Panc1 (cell line): ENCODE measurements around the gene PLAU. TPM values are rescaled to one million over a fixed set of nuclear protein-coding genes. Genes with fewer than 3 reads are reported as not detected.
"Not testable (repeated sequence)": the region's sequence is repeated elsewhere in the genome, so short reads cannot be mapped to it uniquely, and the experiment has no call there.

ENCODE experiments used
- ATAC-seq: fragments of 200-7000 bp; cut with Tn5 transposase; 2 replicates; pipeline ENCODE4 v1.9.1; 2020; ENCODE audit warnings: mild to moderate bottlenecking, moderate library complexity
- BruUV-seq: library from RNA; stranded (reverse); fragments of 400-500 nt; replicated peaks from 2 replicates; lab custom pipeline; 2021; lab: Mats Ljungman, UMichigan
- CTCF ChIA-PET: fragments of 300-600 bp; sonication (Branson Sonifier 250); formaldehyde crosslinking; loops from one replicate; lab custom pipeline; 2022; ENCODE audit warnings: antibody characterized with exemption; lab: Charles Lee
- POLR2A ChIA-PET: fragments of 300-600 bp; sonication (Branson Sonifier 250); formaldehyde crosslinking; loops from one replicate; lab custom pipeline; 2022; ENCODE audit warnings: antibody characterized with exemption; lab: Charles Lee
- DNase-seq: peaks from one replicate; pipeline ENCODE4 v3.0.0-alpha.2; 2010; ENCODE audit warnings: low read depth, low spot score
- H3K27ac ChIP-seq: 2 replicates; pipeline ENCODE4 v1.5.1; 2011; ENCODE audit warnings: mild to moderate bottlenecking, low read length, inconsistent platforms
- H3K27me3 ChIP-seq: fragments of 200-500 bp; sonication (Bioruptor generic); 2 replicates; pipeline ENCODE4 v1.6.0; 2014; ENCODE audit warnings: low read length, inconsistent platforms; ENCODE audit not compliant: control insufficient read depth, insufficient read depth
- H3K36me3 ChIP-seq: fragments of 200-500 bp; sonication (Bioruptor generic); 2 replicates; pipeline ENCODE4 v1.5.1; 2014; ENCODE audit warnings: inconsistent platforms, mild to moderate bottlenecking, low read length, moderate library complexity; ENCODE audit not compliant: control insufficient read depth, insufficient read depth
- H3K4me1 ChIP-seq: 2 replicates; pipeline ENCODE4 v1.5.1; 2011; ENCODE audit warnings: inconsistent platforms, mild to moderate bottlenecking, low read length, moderate library complexity; ENCODE audit not compliant: control insufficient read depth, insufficient read depth
- H3K4me3 ChIP-seq, 2 experiments: 2 replicates each; pipeline ENCODE4 v1.5.1; 2011 to 2012; ENCODE audit warnings: low read depth in 2 of 2, low read length in 2 of 2, mild to moderate bottlenecking in 2 of 2, inconsistent platforms in 1 of 2, moderate library complexity in 1 of 2
- H3K9me3 ChIP-seq: fragments of 200-500 bp; sonication (Bioruptor generic); 2 replicates; pipeline ENCODE4 v1.5.1; 2014; ENCODE audit warnings: low read depth, mild to moderate bottlenecking, inconsistent platforms, low read length, moderate library complexity; ENCODE audit not compliant: control insufficient read depth, insufficient read depth
- CTCF ChIP-seq: fragments of 450-650 bp; IDR thresholded peaks from 2 replicates; pipeline ENCODE4 v1.5.1; 2017; ENCODE audit warnings: mild to moderate bottlenecking
- POLR2AphosphoS5 ChIP-seq: IDR thresholded peaks from 2 replicates; pipeline ENCODE4 v1.6.1; 2012; ENCODE audit warnings: mild to moderate bottlenecking, low read depth, low read length, moderate library complexity
- REST ChIP-seq, 2 experiments: IDR thresholded peaks; 2 replicates each; pipeline ENCODE4 v1.6.1; 2011 to 2012; ENCODE audit warnings: low read depth in 2 of 2, control low read depth in 1 of 2, low read length in 1 of 2, mild to moderate bottlenecking in 1 of 2, moderate library complexity in 1 of 2; ENCODE audit not compliant: insufficient read depth in 1 of 2
- SIN3A ChIP-seq: IDR thresholded peaks from 2 replicates; pipeline ENCODE4 v1.6.1; 2012; ENCODE audit warnings: low read depth, mild to moderate bottlenecking, low read length, moderate library complexity, borderline replicate concordance; ENCODE audit not compliant: insufficient read depth
- TCF7L2 ChIP-seq: IDR thresholded peaks from 2 replicates; pipeline ENCODE4 v1.6.1; 2011; ENCODE audit warnings: mild to moderate bottlenecking, low read depth, low read length, inconsistent platforms
- in situ Hi-C: cut with HindIII; loops from 2 replicates; pipeline ENCODE4 v1.10.0; 2016; ENCODE audit warnings: low sequenced_read_pairs, low pct_unique_long_range_greater_than_20kb
- intact Hi-C: fragments of 100-400 bp; cut with micrococcal nuclease; formaldehyde crosslinking; loops from one replicate; pipeline ENCODE4 v1.10.0; 2022; ENCODE audit not compliant: unreplicated experiment
- total RNA-seq: library from RNA; stranded (reverse); gene quantifications from one replicate; pipeline ENCODE4 v1.2.1, GENCODE V29; 2021; ENCODE audit not compliant: unreplicated experiment

The PLAU gene
- total RNA-seq, 1 experiment from 2014 or later, result 305 TPM

GRCh38 chr10:73917566-73918305, 6.8 kb downstream of the PLAU start:
- CTCF ChIA-PET, result interaction anchor here (0.6 to 1.4 kb wide), 6 partner anchors 23 to 1073 kb away, joined by 3 to 7 read pairs (median 4); no protein-coding TSS in a partner anchor
- BruUV-seq, result no TSS peak
- Histone ChIP-seq H3K27ac (peak overlapping the region; percentile 97), H3K4me3 (peak overlapping the region in 1 of 2 experiments; percentile 73; a peak in 2 of 4 replicates), H3K27me3 (no peaks in the 10 kb centered on the region), H3K4me1 (peaks cover 57% of the 10 kb centered on the region), H3K36me3 (0 out of 2 replicates have a peak, but pooled peaks cover 2% of the 10 kb centered on the region), H3K9me3 (no peaks in the 10 kb centered on the region)
- in situ Hi-C loops, result no loop called here
- intact Hi-C loops, result no loop called here
- POLR2A ChIA-PET, result interaction anchor here (0.6 to 1.3 kb wide), 4 partner anchors 10 to 30 kb away, joined by 3 to 6 read pairs (median 4); no protein-coding TSS in a partner anchor
- TF ChIP-seq SIN3A (no peak), TCF7L2 (no peak), CTCF (no peak), POLR2AphosphoS5 (no peak; the same call in none of the 2 replicates), REST (IDR thresholded peaks at IDR 0.05; ENCODE audit: insufficient read depth in 1 of 2, low read depth in 2 of 2, low read length in 1 of 2) (no peak)
- ATAC-seq, result peak; percentile 27
- no peak for DNase-seq

GRCh38 chr10:73919481-73919880, 8.5 kb downstream of the PLAU start:
- DNase-seq, in situ Hi-C loops, H3K9me3 ChIP-seq, ATAC-seq, BruUV-seq, H3K4me3 ChIP-seq, H3K27me3 ChIP-seq, H3K36me3 ChIP-seq, intact Hi-C loops: not testable (repeated sequence)
- ChIA-PET POLR2A (interaction anchor here (0.9 to 1.3 kb wide), 2 partner anchors 16 to 31 kb away, joined by 3 to 4 read pairs; no protein-coding TSS in a partner anchor), CTCF (interaction anchor here (0.6 to 2.0 kb wide), 2 partner anchors 13 to 21 kb away, joined by 5 to 11 read pairs; no protein-coding TSS in a partner anchor)
- Histone ChIP-seq H3K4me1 (peaks cover 40% of the 10 kb centered on the region), H3K27ac (peak overlapping the region; percentile 36)
